GM10266 (cell line): ENCODE data around the gene COMMD1.

Experiments used
- DNase-seq: peaks from one replicate; pipeline ENCODE4 v3.0.0; 2012; ENCODE audit errors: extremely low spot score
- CTCF ChIP-seq: IDR thresholded peaks from 2 replicates; pipeline ENCODE4 v1.5.1; 2012; ENCODE audit warnings: mild to moderate bottlenecking, low read depth; ENCODE audit not compliant: control insufficient read depth, insufficient read depth; ENCODE audit errors: missing control alignments

COMMD1 gene

GRCh38 chr2:62010632-62011256 is 105.3 kb downstream of the COMMD1 start:
- no peak for TF ChIP-seq CTCF
- no peak for DNase-seq

- no peak for DNase-seq
- TF ChIP-seq CTCF, result no peak
Measured at GRCh38 chr2:62013641-62014040, 108.2 kb downstream of the COMMD1 start.

- no peak for DNase-seq
- TF ChIP-seq CTCF, result no peak
Measured at GRCh38 chr2:62014102-62014501, 108.6 kb downstream of the COMMD1 start.

- DNase-seq, result no peak
- TF ChIP-seq CTCF, result no peak
Measured at GRCh38 chr2:62016957-62017356, 111.5 kb downstream of the COMMD1 start.

- DNase-seq, result no peak
- no peak for TF ChIP-seq CTCF
Measured at GRCh38 chr2:62029910-62030309, 124.4 kb downstream of the COMMD1 start.

GRCh38 chr2:62030902-62031301 is 125.4 kb downstream of the COMMD1 start:
- no peak for TF ChIP-seq CTCF
- no peak for DNase-seq

GRCh38 chr2:62032096-62032495 is 126.6 kb downstream of the COMMD1 start:
- TF ChIP-seq CTCF, result no peak
- no peak for DNase-seq
